IPS-18c (cell line): ENCODE data around the gene SUCO.

Experiments
- H3K4me3 ChIP-seq: 2 replicates; pipeline ENCODE4 v1.7.0; 2013; ENCODE audit warnings: low read depth, mild to moderate bottlenecking, low read length, moderate library complexity; ENCODE audit not compliant: insufficient read depth
- H3K9me3 ChIP-seq: one replicate; pipeline ENCODE4 v1.6.1; 2013; ENCODE audit warnings: mild to moderate bottlenecking, low read length, moderate library complexity; ENCODE audit not compliant: control insufficient read depth, insufficient read depth

Gene SUCO

DNA sequence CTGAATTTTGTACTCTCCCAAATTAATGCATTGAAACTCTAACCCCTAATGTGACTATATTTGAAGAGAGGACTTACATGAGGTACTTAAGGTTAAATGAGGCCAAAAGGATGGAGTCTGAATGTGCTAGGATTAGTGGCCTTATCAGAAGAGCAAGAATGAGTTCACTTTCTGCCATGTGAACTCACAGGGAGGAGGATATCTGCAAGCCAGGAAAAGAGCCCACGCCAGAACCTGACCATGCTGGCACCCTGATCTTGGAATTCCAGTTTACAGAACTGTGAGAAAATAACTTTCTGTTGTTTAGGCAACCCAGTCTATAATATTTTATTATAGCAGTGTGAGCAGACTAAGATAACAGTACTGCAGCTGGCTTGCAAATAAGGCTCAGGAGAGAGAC is 113.7 kb downstream of the SUCO start:
- Histone ChIP-seq H3K9me3 (no peaks in the 10 kb centered on the region), H3K4me3 (no peak overlapping the region)

DNA sequence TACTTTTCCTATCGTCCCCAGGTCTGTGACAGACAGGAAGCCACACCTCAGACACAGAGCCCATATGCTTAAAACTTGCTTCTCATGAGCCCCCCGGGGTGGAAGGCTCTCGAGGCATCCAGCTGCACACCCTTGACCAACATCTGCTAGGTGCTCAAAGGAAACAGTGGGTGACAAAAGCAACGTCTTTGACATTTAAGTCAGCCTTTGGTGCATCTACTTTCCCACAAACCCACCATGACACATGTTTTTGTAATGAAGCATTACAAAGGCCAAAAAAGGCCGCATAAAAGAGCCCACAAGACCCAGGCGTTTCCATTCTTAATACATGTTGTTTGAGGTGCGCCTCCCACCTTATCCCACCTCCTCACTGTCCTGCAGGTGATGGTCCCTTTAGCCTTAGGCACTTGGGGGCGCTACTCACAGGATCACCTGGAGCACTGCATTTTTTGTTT is 114.2 kb downstream of the SUCO start:
- no peak overlapping the region for H3K4me3 ChIP-seq
- H3K9me3 ChIP-seq: no peaks in the 10 kb centered on the region

DNA sequence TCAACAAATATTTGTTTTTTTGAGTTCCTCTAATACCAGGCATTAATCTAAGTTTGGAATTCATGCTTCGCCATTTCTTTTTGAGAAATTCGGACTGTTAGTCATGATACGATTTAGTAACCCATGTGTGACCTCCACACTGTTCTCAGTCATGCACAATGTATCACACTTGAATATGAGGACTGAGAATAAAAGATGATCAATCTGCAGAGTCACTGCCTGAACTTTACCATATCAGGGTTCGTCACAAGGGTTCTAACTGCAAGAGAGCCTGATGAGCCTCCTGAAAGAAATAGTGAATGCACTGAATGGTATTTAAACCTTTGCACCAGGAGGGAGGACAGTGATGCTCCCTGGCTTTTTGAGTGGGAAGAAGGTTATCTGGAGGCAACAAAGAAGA is 115.0 kb downstream of the SUCO start:
- Histone ChIP-seq H3K9me3 (no peaks in the 10 kb centered on the region), H3K4me3 (no peak overlapping the region)

DNA sequence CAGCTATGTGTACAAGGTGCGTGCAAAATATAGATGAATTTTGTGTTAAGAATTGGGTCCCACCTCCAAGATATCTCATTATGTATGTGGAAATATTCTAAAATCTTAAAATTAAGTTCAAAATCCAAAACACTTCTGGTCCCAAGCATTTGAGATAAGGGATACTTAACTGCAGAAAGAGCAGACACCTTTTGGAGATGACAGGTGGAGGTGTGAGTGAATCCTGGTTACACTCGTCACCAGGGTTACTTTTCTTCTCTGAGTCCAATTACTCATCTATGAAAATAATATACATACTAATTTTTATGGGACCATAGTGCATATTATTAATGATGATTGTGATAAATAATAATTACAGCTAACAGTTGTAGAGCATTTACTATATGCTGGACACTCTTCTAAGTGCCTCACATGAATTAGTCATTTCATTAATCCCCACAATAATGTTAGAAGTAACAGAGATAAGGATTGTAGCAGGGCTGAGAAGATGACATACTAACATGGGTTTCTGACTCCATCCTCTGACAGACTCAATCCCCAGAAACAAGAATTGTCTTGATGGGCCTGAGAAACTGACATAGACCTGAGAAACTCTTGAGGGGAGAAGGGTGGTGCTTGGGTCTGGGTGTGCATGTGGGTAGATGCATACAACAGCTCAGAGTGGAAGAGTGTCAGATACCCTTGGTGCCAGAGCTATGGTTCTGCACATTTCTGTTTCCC is 117.7 kb downstream of the SUCO start:
- H3K9me3 ChIP-seq: no peaks in the 10 kb centered on the region

DNA sequence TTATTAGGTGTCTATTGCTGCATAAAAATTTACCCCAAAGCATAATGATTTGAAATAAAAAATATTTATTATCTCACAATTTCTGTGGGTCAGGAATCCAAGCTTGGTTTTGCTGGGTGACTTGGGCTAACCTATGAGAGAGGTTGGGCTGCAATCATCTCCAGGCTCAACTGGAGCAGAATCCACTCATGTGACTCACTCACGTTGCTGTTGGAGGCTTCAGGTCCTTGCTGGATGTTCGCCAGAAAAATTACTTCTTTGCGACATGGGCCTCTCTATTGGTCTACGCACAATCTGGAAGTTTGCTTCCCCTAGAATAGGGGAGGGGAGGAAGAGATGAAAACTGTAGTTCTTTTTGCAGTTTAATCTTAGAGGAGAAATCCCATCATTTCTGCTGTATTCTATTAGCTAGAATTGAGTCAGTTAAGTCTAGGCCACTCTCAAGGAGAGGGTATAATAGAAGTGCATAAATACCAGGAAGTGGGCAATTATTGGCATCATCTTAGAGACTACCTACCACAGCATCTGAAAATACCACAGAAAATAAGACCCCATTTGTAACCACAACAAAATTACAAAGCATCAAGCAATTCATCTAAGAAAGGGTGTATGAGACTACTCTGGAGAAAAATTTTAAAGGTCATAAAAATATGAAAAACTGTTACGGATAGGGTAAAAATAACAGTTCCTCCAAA is 120.2 kb downstream of the SUCO start:
- H3K4me3 ChIP-seq: no peak overlapping the region
- H3K9me3 ChIP-seq: no peaks in the 10 kb centered on the region

More for the DNA sequence above, 117.7 kb downstream of the SUCO start:
- H3K4me3 ChIP-seq: no peak overlapping the region

DNA sequence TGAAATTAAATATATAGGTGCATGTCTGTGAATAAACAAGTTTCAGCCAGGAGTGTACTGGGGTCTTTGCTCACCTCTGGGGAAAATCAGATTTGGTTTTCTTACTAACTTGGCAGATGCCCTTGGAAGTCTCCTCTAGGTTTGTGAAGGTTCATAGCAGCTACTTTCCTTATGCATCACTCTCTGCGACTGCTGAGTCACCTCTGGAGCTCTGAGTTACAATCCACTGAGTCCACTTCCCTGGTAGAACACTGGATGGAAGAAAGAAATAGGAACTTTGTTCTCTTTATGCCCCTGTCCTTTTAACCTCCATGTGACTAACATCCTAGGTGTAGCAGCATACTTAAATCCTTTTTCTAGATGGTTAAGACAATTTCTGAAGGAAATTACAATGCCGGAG is 121.6 kb downstream of the SUCO start:
- Histone ChIP-seq H3K9me3 (no peaks in the 10 kb centered on the region), H3K4me3 (no peak overlapping the region)

DNA sequence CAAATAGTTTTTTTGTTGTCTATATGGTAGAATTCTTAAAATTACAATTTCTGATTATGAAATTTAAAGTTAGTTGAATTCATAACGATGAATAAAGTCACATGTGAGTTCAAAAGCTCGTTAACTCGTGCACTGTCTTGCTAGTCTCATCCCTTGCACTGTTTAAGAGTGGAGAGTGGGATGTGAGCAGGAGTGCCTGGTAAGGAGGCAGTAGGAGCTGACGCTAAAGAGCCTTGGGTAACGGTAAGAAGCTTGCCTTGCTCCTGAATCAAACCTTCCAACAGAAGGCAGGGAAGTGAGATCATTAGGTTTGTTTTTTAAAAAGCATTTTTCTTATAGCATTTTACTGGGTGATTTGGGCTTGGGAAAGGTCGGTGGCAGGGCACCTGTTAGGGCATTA is 123.6 kb downstream of the SUCO start:
- Histone ChIP-seq H3K4me3 (no peak overlapping the region), H3K9me3 (no peaks in the 10 kb centered on the region)

DNA sequence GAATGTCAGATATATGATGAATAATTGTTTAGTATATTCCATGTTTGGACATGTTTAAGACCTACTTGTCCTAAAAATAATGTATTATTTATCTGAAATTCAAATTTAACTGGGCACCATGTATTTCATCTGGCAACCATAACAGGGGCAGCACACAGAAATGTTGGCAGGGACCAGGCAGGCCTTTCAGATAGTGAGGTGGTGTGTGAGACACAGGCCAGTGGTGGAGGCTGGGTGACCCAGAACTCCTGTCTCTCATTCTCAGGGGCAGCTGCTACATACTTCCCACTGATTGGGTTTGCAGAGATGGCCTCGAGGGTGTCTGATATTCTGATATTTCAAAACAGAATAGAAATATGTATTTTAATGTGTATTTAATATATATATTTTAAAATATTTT is 124.6 kb downstream of the SUCO start:
- H3K9me3 ChIP-seq: no peaks in the 10 kb centered on the region
- H3K4me3 ChIP-seq: no peak overlapping the region

DNA sequence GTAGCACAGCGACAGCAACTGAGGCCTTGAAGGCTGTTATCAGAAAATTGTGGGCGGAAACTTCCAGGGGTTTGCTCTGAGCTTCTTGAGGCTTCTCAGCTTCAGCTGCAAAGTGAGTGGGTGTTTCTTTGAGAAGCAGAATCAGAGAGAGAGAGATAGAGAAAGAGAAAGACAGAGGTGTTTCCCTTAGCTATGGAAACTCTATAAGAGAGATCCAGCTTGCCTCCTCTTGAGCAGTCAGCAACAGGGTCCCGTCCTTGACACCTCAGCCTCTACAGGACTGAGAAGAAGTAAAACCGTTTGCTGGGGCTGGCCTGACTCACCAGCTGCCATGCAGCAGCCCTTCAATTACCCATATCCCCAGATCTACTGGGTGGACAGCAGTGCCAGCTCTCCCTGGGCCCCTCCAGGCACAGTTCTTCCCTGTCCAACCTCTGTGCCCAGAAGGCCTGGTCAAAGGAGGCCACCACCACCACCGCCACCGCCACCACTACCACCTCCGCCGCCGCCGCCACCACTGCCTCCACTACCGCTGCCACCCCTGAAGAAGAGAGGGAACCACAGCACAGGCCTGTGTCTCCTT is 126.0 kb downstream of the SUCO start, which contains the start of gene FASLG:
Gene FASLG, plus strand, starts transcription at position 233 of the 583 bp plus-strand sequence. Its CDS starts 99 bp downstream, at position 332.
- Histone ChIP-seq H3K9me3 (no peaks in the 10 kb centered on the region), H3K4me3 (no peak within 1 kb of the TSS)

DNA sequence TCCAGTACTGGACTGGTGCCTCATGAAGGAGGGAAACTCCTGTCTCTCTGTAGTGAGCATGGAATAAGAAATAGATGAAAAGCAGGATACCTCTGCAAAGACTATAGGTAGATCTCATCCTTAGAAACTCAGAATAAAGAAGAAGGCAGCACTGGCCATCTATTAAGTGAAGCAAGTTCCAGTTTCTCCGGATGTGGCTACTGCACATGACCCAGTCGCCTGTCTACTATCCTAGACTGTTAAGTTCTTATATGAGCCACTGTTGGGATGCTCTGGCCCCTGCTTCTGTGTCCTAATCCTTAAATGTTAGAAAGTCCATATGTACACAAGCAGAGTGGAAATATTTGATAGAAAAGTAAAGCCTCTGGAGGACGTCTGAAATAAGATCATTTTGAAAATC is 128.2 kb downstream of the SUCO start:
- Histone ChIP-seq H3K9me3 (no peaks in the 10 kb centered on the region), H3K4me3 (no peak overlapping the region)
